K562 (cell line): ENCODE results near the gene SERINC5. TPM values are rescaled to one million over a fixed set of nuclear protein-coding genes. Genes with fewer than 3 reads are reported as not detected.

Experiments
- ATAC-seq: fragments of 200-7000 bp; cut with Tn5 transposase; 3 replicates; pipeline ENCODE4 v1.9.1; 2020; ENCODE audit warnings: moderate library complexity
- BruUV-seq: library from RNA; stranded (reverse); fragments of 400-500 nt; replicated peaks from 2 replicates; lab custom pipeline; 2021; lab: Mats Ljungman, UMichigan
- CTCF ChIA-PET: fragments of 300-600 bp; formaldehyde crosslinking; extraction: SDS; loops from one replicate; lab custom pipeline; 2021; ENCODE audit warnings: low intra/inter-chr PET ratio; lab: Yijun Ruan, JAX
- POLR2A ChIA-PET: fragments of 300-600, 350-650 bp; sonication (Branson Sonifier 250); formaldehyde crosslinking; extraction: SDS; loops from one replicate; lab custom pipeline; 2021; ENCODE audit warnings: antibody characterized with exemption, inconsistent platforms; lab: Yijun Ruan, JAX
- DNase-seq, 4 experiments: peaks; one replicate each; pipeline versions ENCODE4 v3.0.0 to v3.0.0-alpha.2; 2011 to 2018; ENCODE audit warnings: low spot score in 3 of 4, mixed read lengths in 3 of 4; ENCODE audit errors: extremely low read depth in 1 of 4
- FAIRE-seq: peaks from 2 replicates; lab custom pipeline; 2011; peaks lifted over from hg19 to GRCh38; lab: Jason Lieb, UNC
- H2AFZ ChIP-seq: 2 replicates; pipeline ENCODE4 v1.6.0; 2011; ENCODE audit warnings: low read depth, low read length, control low read depth, inconsistent platforms
- H3K27ac ChIP-seq: fragments of 200-600 bp; 3 replicates; pipeline ENCODE4 v1.8.0; 2011; ENCODE audit warnings: low read depth, mild to moderate bottlenecking, control low read depth, inconsistent platforms, low read length, moderate library complexity, mixed read lengths; ENCODE audit errors: extremely low read depth
- H3K27me3 ChIP-seq, 2 experiments: fragments of 300-600 bp in 1 of 2; 2 replicates in 1 of 2; 3 replicates in 1 of 2; pipeline versions ENCODE4 v1.6.0 to v1.8.0; 2011; ENCODE audit warnings: inconsistent platforms in 2 of 2, low read length in 2 of 2, mild to moderate bottlenecking in 1 of 2, mixed read lengths in 1 of 2, moderate library complexity in 1 of 2; ENCODE audit not compliant: control insufficient read depth in 2 of 2, insufficient read depth in 2 of 2
- H3K36me3 ChIP-seq: fragments of 300-600 bp; 3 replicates; pipeline ENCODE4 v1.8.0; 2011; ENCODE audit warnings: mild to moderate bottlenecking, low read length, inconsistent platforms; ENCODE audit not compliant: control insufficient read depth, insufficient read depth
- H3K4me1 ChIP-seq, 2 experiments: fragments of 200-600 bp in 1 of 2; replicated peaks in 1 of 2; 2 replicates in 1 of 2; 3 replicates in 1 of 2; pipeline versions ENCODE4 v1.5.1 to v1.8.0; 2011; ENCODE audit warnings: inconsistent platforms in 2 of 2, low read length in 2 of 2, mild to moderate bottlenecking in 1 of 2, mixed read lengths in 1 of 2, moderate library complexity in 1 of 2; ENCODE audit not compliant: control insufficient read depth in 2 of 2, insufficient read depth in 2 of 2
- H3K4me2 ChIP-seq: 2 replicates; pipeline ENCODE4 v1.6.1; 2011; ENCODE audit warnings: low read length, control low read depth, inconsistent platforms, mixed read lengths; ENCODE audit not compliant: insufficient read depth
- H3K4me3 ChIP-seq: fragments of 200-600 bp; sonication (generic), shearing (Covaris generic); 2 replicates; pipeline ENCODE4 v1.5.1; 2016; ENCODE audit warnings: control low read depth, inconsistent platforms
- H3K79me2 ChIP-seq: fragments of 200-600 bp; 3 replicates; pipeline ENCODE4 v1.8.0; 2011; ENCODE audit warnings: low read length, inconsistent platforms; ENCODE audit not compliant: control insufficient read depth, insufficient read depth
- H3K9ac ChIP-seq, 2 experiments: 2 replicates each; pipeline versions ENCODE4 v1.6.0 to v1.6.1; 2011; ENCODE audit warnings: low read depth in 2 of 2, low read length in 2 of 2, control low read depth in 1 of 2, inconsistent platforms in 1 of 2, mild to moderate bottlenecking in 1 of 2, mixed read lengths in 1 of 2; ENCODE audit not compliant: insufficient read depth in 1 of 2
- H3K9me1 ChIP-seq: one replicate; pipeline ENCODE4 v1.6.0; 2011; ENCODE audit warnings: inconsistent platforms, mild to moderate bottlenecking, low read length, moderate library complexity; ENCODE audit not compliant: control insufficient read depth, insufficient read depth
- H3K9me3 ChIP-seq: replicated peaks from 2 replicates; pipeline ENCODE4 v1.5.1; 2011; ENCODE audit warnings: low read depth, low read length, inconsistent platforms; ENCODE audit not compliant: control insufficient read depth, insufficient read depth
- H4K20me1 ChIP-seq: replicated peaks from 2 replicates; pipeline ENCODE4 v1.6.1; 2011; ENCODE audit warnings: low read length, inconsistent platforms, mixed read lengths; ENCODE audit not compliant: control insufficient read depth, insufficient read depth
- E2F3 ChIP-seq: fragments of 250-450 bp; sonication (Bioruptor Pico); IDR thresholded peaks from 2 replicates; pipeline ENCODE4 v1.4.0; 2020; ENCODE audit warnings: mild to moderate bottlenecking
- HMG20A ChIP-seq: fragments of 450-650 bp; formaldehyde crosslinking; conservative IDR thresholded peaks from 2 replicates; pipeline ENCODE4 v1.4.0; 2020; ENCODE audit warnings: mild to moderate bottlenecking, mixed read lengths
- NEUROD1 ChIP-seq: fragments of 150-350 bp; IDR thresholded peaks from 2 replicates; pipeline ENCODE4 v1.6.1; 2014; ENCODE audit warnings: borderline replicate concordance, low read length, low read depth; ENCODE audit not compliant: partially characterized antibody
- PBX2 ChIP-seq, 2 experiments: IDR thresholded peaks in 1 of 2; conservative IDR thresholded peaks in 1 of 2; 2 replicates each; pipeline ENCODE4 v1.6.1; 2016; ENCODE audit warnings: low read depth in 2 of 2, mild to moderate bottlenecking in 1 of 2, missing compliant biosample characterization in 1 of 2, missing genetic modification characterization in 1 of 2, moderate library complexity in 1 of 2
- POLR2AphosphoS5 ChIP-seq: IDR thresholded peaks from 2 replicates; pipeline ENCODE4 v1.6.1; 2011; ENCODE audit warnings: mild to moderate bottlenecking, low read depth, low read length, moderate library complexity; ENCODE audit not compliant: control insufficient read depth, insufficient read depth
- SMARCA4 ChIP-seq: fragments of 450-650 bp; IDR thresholded peaks from 2 replicates; pipeline ENCODE4 v1.6.1; 2016
- TFAM ChIP-seq: fragments of 250-450 bp; sonication (Bioruptor Pico); conservative IDR thresholded peaks from 2 replicates; pipeline ENCODE4 v1.5.0; 2021; ENCODE audit warnings: mild to moderate bottlenecking, moderate library complexity
- ZBTB5 ChIP-seq: fragments of 450-650 bp; IDR thresholded peaks from 2 replicates; pipeline ENCODE4 v1.6.1; 2017; ENCODE audit warnings: antibody characterized with exemption
- ZNF316 ChIP-seq: fragments of 450-650 bp; IDR thresholded peaks from 2 replicates; pipeline ENCODE4 v1.6.1; 2016
- ZNF384 ChIP-seq: IDR thresholded peaks from 2 replicates; pipeline ENCODE4 v1.6.1; 2012; ENCODE audit warnings: low read depth, low read length, improper control_type of control experiment
- ZNF586 ChIP-seq: fragments of 450-650 bp; formaldehyde crosslinking; conservative IDR thresholded peaks from 2 replicates; pipeline ENCODE4 v1.4.0; 2020; ENCODE audit warnings: mild to moderate bottlenecking, moderate library complexity
- WGBS: fragments of 100-300 bp; shearing (Covaris generic); methylation state at CpG from one replicate; pipeline ENCODE4 v1.1.6; 2016; ENCODE audit warnings: low coverage, mixed read lengths; ENCODE audit not compliant: insufficient coverage; ENCODE audit errors: missing lambda C conversion rate; 5-methylcytosine and 5-hydroxymethylcytosine counted together
- in situ Hi-C: fragments of 300-500 bp; cut with MboI; formaldehyde crosslinking; loops from 4 replicates; pipeline ENCODE4 v1.15.0; 2018; ENCODE audit warnings: inconsistent platforms, mixed read lengths
- intact Hi-C: fragments of 100-400 bp; cut with micrococcal nuclease; formaldehyde crosslinking; loops from 2 replicates; pipeline ENCODE4 v1.14.2; 2022
- polyA plus RNA-seq, 8 experiments: library from polyadenylated mRNA; depleted of rRNA in 4 of 8; stranded (reverse) in 5 of 8; unstranded in 3 of 8; fragments of >200 nt; fragmentation: Nextera tagmentation in 2 of 8; fragmentation: Illumina TruSeq in 1 of 8; extraction: Ambion mirVana in 2 of 8; extraction: Trizol in 1 of 8; gene quantifications; 2 replicates each; pipeline versions ENCODE4 v1.2.1 to v1.2.3, GENCODE V29; 2011 to 2014; ENCODE audit warnings: inconsistent platforms in 1 of 8, missing spikeins in 1 of 8
- total RNA-seq, 7 experiments: library from RNA; depleted of rRNA in 6 of 7; stranded (reverse); fragments of >200 nt in 6 of 7; fragmentation: Illumina TruSeq in 2 of 7; extraction: Trizol in 2 of 7; gene quantifications; 2 replicates each; pipeline versions ENCODE4 v1.2.1 to v1.2.3, GENCODE V29; 2011 to 2021; ENCODE audit warnings: low replicate concordance in 1 of 7
- TF ChIP-seq, protein P1 (sequence below): fragments of 450-650 bp; IDR thresholded peaks from 2 replicates; pipeline ENCODE4 v1.6.1; 2017; ENCODE audit warnings: mild to moderate bottlenecking, moderate library complexity

SERINC5 gene
- total and polyA plus RNA-seq, 9 of the 15 experiments (the other 6 are each of a cell fraction or from before 2014, with no cell fraction given), result 1.4 to 7.9 (median 3.7) TPM

GRCh38 chr5:80070338-80071056 is 185.4 kb downstream of the SERINC5 start (continued):
- no peak for TF ChIP-seq E2F3 (CRISPR knock-in tag)
- TF ChIP-seq, all 486 proteins: peak for 0

DNA sequence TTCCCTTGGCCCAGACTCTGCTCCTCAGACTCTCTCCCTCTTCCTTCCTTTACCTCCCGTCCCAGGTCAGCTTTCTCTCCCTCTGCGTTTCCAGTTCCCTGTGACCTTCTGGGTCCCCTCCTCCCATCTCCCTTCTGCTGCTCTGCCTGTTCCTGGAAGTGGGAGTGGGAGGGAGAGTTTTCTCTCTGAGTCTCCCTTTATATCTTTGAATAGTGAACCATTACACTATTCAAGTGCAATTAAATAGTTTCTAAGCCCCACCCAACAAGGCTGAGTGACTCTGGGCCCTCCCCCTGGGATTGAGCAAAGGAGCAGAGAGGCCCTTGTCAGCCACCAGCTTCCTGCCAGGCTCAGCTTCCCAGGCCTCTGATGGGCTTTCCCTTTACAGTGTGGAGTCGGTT is 185.9 kb downstream of the SERINC5 start:
- no peak overlapping the region for H3K27ac ChIP-seq
- H4K20me1 ChIP-seq, result no peaks in the 10 kb centered on the region
- no TSS peak for BruUV-seq
- H3K9ac ChIP-seq, result no peak overlapping the region
- no peaks in the 10 kb centered on the region for H3K79me2 ChIP-seq
- ChIA-PET POLR2A (no interaction called here), CTCF (no interaction called here)
- no peak for ATAC-seq
- H3K4me2 ChIP-seq, result no peak overlapping the region
- H3K9me1 ChIP-seq, result no peaks in the 10 kb centered on the region
- no peak overlapping the region for H2AFZ ChIP-seq
- in situ Hi-C loops, result no loop called here
- H3K4me1 ChIP-seq, result no peaks in the 10 kb centered on the region
- H3K27me3 ChIP-seq, result peaks cover 11 to 42% of the 10 kb centered on the region in 2 experiments
- no peak for DNase-seq
- no peaks in the 10 kb centered on the region for H3K36me3 ChIP-seq
- 0% methylated on average over 2 of the region's 3 CpGs for WGBS
- H3K4me3 ChIP-seq, result no peak overlapping the region
- FAIRE-seq, result no peak
- no peaks in the 10 kb centered on the region for H3K9me3 ChIP-seq
- intact Hi-C loops, result no loop called here
- TF ChIP-seq, protein P1, sequence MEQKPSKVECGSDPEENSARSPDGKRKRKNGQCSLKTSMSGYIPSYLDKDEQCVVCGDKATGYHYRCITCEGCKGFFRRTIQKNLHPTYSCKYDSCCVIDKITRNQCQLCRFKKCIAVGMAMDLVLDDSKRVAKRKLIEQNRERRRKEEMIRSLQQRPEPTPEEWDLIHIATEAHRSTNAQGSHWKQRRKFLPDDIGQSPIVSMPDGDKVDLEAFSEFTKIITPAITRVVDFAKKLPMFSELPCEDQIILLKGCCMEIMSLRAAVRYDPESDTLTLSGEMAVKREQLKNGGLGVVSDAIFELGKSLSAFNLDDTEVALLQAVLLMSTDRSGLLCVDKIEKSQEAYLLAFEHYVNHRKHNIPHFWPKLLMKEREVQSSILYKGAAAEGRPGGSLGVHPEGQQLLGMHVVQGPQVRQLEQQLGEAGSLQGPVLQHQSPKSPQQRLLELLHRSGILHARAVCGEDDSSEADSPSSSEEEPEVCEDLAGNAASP, result no peak
- TF ChIP-seq ZNF316 (no peak), ZNF586 (CRISPR knock-in tag) (no peak), ZNF384 (no peak), HMG20A (CRISPR knock-in tag) (no peak), PBX2 (CRISPR knock-in tag; IDR thresholded peaks at IDR 0.05; ENCODE audit: low read depth) (no peak), PBX2 (tag; conservative IDR thresholded peaks at IDR 0.05; ENCODE audit: low read depth) (no peak), NEUROD1 (no peak), SMARCA4 (no peak), ZBTB5 (no peak), POLR2AphosphoS5 (no peak), TFAM (CRISPR knock-in tag) (no peak)
